Kidney glomerular epithelial cell (primary cell): Measurements from ENCODE around the gene SIK2.
A peak's percentile ranks its signal among the peaks of the same experiment; 100 is the strongest.

Experiments used
- DNase-seq: peaks from one replicate; lab custom pipeline; 2025; lab: John Stamatoyannopoulos, UW

Gene SIK2

DNA sequence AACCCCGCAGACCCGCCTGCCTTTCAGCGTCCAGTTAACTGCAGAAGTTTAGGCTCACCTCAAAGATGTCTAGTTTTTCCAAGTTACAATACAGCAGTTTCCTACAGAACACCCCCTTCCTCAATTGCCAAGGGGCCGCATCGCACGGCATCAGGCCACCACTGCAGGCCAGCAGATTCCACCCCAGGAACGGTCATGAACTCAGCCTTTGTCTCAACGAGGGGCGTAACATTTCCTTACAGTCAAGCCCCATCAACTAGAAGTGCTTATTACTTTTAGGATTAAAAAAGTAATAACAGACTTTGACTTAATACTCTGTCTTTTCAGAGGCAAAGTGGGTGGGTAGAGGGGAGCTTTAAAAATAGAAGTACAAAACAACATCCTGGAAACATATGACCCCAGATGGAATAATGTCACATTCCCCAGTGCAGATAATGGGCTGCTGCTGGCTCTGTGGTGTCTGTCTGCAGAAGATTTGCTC, 127.6 kb downstream of the SIK2 start:
- no peak for DNase-seq

DNA sequence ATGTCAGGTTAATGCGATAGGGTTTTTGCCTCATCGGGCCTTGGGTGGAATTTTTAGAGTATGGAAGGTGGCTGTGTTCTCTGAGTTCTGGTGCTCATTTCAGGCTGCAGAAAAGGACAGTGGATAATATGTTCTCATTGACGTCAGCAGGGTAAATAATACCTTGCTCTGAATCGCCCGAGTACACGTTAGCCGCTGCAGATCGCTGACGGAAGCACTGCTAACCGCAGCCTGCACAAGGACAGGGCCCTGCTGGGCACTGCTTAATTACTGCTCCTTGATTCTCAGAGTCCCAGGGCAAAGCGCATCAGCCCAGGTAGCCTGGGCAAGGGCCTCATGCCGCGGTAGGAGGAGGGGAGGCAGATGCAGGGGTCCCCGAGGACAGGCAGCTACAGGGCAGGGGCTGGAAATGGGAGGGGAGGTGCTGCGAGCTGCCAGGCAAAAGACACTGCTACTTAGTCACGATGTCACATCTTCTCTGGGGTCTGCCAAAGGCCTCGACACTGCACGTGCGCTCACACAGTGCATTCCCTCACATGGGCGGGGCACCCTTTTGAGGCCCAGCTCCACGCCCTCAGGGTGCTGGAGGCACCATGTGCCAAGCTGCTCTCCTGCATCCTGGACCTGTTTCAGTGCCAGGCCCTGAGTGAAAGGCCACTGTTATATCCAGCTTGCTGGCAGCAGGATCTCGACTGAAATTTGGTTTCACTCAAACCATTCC, 128.8 kb downstream of the SIK2 start:
- DNase-seq = no peak

DNA sequence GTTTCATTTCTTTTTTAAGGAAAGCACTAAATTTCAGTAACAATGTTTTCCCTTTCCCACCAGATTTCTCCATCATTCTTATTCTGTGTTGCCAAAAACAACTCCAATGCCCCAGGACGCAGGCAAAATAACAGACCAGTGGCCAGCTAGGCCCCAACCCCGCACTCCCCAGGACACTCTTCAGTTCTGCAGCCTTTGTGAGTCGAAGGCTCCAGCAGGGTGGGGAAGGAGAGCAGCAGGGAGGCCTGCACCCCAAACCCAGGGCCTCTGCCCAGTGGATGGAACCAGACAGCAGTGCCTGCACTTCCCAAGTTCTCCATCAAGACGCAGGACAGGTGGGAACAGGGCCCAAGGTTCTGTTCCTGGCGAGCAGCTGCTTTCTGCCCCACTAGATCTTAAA, 129.6 kb downstream of the SIK2 start:
- no peak for DNase-seq

DNA sequence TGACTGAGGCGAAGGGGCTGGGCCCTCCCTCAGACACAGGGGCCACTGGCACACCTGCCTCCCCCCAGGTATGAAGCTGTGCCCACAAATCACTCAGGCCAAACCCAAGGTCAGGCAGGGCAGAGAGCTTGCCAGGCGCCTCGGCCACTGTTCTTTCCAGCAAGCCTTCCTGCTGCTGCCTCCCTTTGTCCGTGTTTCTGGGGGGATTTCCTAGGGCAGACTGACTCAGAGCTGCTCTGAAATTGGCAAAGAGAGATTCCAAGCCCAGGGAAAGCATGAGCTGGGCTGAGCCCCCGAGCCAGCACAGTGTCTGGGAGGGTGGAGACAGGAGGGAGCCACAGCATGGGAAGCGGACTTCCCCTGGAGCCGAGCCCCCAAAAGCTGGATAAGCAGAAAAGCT, 130.8 kb downstream of the SIK2 start:
- peak; percentile 41 for DNase-seq

DNA sequence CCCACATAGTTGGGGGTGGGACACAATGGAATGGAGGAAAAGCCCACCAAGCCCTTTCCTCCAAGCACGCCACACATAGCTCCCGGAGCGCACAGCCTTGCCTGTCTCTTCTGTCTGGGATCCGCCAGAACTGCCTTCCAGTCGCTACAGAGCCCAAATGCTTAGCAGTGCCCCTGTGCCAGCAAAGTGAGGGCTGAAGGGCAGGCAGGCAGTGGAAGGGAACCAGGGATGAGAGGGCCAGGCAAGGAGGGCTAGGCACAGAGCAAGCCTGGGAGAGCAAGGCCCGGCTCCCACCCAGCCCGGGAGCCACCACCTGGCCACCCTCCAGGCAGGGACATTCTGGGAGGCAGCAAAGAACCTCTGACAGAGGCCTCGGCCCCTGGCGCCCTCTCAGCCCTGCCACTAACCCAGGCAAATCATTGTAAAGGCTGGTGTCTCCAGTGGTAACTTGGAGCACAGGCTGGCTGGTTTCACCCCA, 131.4 kb downstream of the SIK2 start:
- no peak for DNase-seq

GRCh38 chr11:111734101-111734953, 132.1 kb downstream of the SIK2 start:
- no peak for DNase-seq

DNA sequence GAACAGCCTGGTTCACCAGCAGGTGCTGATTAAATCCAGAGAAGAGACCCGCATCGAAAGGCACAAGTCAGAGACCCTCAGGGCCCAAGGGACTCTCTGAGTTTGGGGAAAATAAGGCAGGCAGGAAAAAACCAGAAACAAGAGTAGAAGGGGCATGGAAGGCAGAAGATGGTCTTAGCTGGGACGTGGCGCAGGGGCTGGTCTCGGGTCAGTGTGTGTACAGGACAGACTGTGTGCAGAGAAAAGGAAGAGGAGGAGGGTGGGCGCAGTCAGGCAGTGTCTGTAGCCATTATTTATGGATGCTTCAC, 132.7 kb downstream of the SIK2 start:
- no peak for DNase-seq

GRCh38 chr11:111735262-111736116, 133.2 kb downstream of the SIK2 start:
- DNase-seq = peak; percentile 98

DNA sequence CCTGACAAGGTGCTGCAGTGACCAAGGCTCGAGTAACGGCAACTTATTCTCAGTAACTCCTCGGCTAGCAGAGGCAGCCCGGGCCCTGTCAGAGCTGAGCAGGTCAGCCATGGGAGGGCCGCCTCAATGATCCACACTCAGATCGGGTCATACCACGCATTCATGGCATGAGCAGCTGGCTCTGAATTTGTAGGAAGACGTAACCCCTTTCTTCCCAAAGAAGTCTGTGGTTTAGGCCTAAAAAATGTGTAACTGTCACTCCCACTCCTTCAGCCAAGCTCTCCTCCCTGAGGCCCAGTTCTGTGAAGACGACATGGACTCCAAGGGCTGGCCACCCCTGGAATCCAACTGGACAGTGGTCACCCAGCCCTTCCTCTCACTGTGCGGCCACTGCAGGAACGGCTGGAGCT, 133.9 kb downstream of the SIK2 start:
- peak; percentile 83 for DNase-seq

DNA sequence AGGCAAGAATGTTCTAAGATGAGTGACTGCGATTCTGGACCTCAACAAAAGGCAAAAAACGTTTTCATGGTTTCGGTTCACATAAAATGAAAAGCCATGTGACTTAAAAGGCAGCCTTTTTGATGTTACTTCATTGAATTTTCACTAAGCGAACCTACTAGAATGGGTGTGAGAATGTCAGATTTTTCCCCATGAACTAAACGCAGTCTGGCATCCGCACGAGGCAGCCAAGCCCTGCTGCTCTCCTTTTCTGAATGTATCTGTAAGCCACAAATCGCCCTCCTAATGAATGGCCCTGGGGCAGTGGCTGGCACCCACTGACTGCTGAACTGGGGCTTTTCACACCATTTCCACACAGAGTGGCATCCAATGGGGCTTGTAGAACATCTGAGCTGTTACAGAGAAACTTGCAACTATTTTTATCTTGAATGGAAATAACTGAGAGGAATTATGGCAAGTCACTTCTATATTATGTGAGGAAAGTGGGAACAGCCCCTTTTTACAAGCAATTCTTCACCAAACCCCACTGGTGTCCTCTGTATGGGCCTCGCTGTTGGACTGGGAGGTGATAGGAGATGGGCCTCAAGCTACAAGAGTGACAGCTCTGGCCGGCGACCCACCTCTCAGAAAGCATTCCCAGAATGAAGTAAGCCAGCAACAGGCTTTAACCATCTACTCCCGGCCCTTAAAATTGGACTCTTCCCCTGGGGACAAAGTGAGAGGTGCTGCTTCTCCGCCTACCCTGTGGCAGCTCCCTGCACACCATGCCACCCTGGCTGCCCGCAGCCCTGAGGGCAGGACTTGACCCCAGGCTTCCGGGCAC, 134.6 kb downstream of the SIK2 start:
- no peak for DNase-seq

- DNase-seq = no peak
Measured at GRCh38 chr11:111737444-111738210, 135.4 kb downstream of the SIK2 start.

DNA sequence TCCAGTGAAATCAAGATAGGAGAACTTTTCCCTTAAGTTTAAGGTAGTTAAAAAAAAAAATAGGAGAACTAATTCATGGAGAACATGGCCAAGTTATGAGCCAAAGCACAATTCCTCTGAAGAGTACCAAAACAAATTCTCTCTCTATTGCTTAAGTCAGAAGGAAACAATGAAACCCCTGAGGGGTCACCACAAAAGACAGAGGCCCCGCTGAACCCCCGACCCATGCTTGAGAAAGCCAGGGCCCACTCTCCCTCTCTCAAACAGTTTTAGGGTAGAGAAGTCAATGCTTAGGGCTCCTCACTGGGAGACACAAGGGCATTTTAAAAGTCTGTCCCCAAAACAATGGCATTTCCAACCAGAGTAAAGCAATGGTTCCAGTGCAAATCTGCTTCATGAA, 137.1 kb downstream of the SIK2 start:
- no peak for DNase-seq

DNA sequence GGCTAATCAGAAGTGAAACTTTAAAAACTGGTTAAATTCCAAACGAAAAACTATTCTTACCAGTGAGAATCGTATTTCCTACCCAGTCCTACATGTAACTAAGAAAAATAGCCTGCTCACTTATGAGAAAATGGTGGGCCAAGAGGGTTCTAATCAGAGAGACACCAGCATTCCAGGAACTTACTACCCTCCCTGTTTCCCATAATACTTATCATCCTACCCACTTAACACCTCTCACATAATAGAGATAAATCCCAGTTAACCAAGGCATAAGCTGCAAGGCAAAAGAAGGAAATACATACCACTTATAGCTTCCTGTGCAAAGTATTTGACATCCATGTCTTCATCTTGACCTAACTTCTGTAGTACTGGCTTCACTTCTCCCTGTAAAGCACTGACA, 139.5 kb downstream of the SIK2 start:
- DNase-seq = no peak

GRCh38 chr11:111743700-111744099, 141.5 kb downstream of the SIK2 start:
- DNase-seq = no peak

- no peak for DNase-seq
Measured at GRCh38 chr11:111745719-111746504, 143.7 kb downstream of the SIK2 start.

- no peak for DNase-seq
Measured at GRCh38 chr11:111748035-111748804, 146.0 kb downstream of the SIK2 start.

GRCh38 chr11:111749646-111750045, 147.4 kb downstream of the SIK2 start:
- DNase-seq = no peak

DNA sequence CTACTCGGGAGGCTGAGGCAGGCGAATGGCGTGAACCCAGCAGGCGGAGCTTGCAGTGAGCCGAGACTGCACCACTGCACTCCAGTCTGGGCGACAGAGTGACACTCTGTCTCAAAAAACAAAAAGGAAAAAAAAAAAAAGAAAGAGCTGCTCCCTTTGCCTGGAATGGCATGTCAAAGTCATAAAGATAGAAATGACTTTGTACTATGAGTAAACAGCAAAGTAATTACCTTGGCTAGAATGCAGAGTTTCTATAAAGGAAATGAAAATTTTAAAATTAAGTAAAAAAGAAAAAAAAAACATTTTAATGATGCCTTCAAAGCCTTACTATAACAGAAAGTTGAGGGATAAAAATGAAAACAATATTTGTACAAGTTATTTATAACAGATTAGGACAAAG, 153.8 kb downstream of the SIK2 start:
- DNase-seq = no peak

- no peak for DNase-seq
Measured at GRCh38 chr11:111759376-111759775, 157.1 kb downstream of the SIK2 start.
